GM18951 (cell line): ENCODE measurements around the gene ABCB6.

ENCODE experiments used
- POLR2A ChIP-seq: IDR thresholded peaks from 4 replicates; pipeline ENCODE4 v1.6.1; 2011; ENCODE audit warnings: mild to moderate bottlenecking; ENCODE audit not compliant: insufficient read length, insufficient read depth; ENCODE audit errors: extremely low read depth
- in situ Hi-C: fragments of 300-500 bp; cut with MboI; formaldehyde crosslinking; loops from one replicate; pipeline ENCODE4 v1.12.0; 2022; ENCODE audit warnings: low sequenced_read_pairs, mixed read lengths, inconsistent platforms; ENCODE audit not compliant: unreplicated experiment

ABCB6 gene

DNA sequence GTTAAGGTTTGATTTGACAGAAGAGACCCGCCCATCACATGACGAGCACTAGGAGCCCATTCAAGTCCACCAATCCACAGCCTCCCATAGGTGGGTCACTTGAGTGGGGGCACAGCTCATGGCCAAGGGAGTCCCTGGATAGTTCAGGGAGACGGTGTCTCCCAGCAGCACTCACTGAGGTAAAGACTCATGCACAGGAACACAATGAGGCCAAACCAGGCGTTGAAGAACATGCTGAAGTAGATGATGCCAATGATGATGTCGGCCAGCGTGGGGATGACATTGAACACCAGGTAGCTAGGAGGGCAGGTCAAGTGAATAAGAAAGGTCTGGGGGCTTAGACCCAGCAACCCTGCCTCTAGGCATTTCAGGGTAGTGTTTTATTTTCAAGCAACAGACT is 4.0 kb downstream of the ABCB6 start:
- in situ Hi-C loops = loop anchor here (5.0 kb wide), 1 partner anchor 52 kb away; the partner anchor contains the start of gene NHEJ1
- TF ChIP-seq POLR2A = no peak

DNA sequence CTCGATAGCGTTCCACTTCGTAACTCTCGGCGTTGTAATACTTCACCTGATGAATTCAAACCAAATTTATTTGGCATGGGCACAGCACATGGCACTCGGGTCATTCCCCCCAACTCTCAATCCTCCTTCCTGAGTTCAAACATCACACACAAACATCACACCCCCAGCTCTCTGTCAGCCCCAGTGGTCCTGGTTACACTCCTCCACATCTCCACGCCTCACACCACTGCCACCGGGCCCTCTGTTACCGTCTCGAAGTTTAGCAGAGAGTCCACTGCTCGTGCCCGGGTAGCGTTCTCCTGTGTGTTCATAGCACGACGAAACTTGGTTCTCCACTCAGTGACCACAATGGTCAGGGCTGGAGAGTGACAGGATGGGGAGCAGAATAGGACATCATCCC is 4.6 kb downstream of the ABCB6 start:
- in situ Hi-C loops = loop anchor here (5.0 kb wide), 1 partner anchor 52 kb away; the partner anchor contains the start of gene NHEJ1
- TF ChIP-seq POLR2A = no peak

DNA sequence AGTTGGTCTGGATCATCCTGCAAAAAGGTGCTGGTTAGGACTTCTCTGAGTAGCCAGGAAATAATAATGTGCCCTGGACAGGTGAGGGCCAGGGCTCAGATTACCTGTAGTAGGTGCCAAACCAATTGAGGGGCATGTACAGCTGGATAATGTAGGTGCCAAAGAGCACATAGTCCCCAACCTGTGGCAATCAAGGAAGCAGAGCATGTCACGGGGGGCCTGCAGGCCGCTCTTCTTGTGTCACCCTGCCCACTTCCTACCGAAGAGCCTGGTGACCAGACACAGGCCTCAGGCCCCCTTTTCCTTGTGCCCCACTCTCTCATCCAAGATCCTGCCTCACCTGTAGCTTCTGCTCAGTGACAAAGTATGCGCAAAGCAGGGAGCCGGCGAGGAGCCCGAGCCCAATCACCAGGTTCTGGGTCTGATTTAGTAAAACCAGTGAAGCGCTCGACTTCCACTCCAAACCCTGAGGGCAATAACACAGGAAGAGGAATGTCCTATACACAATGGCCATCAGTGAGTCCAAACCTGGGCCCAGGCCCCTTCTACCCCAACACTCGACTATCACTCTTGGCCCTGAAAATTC is 5.2 kb downstream of the ABCB6 start:
- in situ Hi-C loops = loop anchor here (5.0 kb wide), 1 partner anchor 51 kb away; the partner anchor contains the start of gene NHEJ1
- TF ChIP-seq POLR2A = no peak

DNA sequence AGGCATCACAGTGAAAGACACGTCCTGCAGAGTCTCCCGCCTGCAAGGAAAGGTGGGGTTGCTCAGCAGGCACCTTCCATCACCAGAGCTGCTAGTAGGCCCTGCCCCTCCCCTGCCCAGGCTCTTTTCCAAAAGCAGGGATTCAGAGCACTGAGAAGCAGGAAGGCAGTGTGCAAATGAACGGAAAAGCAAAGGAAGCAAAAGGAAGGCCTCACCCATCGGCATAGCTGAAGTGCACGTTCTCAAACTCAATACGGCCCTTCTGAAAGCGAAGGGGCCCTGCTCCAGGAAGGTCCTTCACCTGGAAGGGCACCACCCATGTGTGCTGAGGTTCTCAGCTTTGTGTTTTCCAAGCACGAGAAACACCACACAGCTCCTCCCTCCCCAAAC is 5.7 kb downstream of the ABCB6 start:
- in situ Hi-C loops = loop anchor here (5.0 kb wide), 1 partner anchor 51 kb away; the partner anchor contains the start of gene NHEJ1
- no peak for TF ChIP-seq POLR2A

DNA sequence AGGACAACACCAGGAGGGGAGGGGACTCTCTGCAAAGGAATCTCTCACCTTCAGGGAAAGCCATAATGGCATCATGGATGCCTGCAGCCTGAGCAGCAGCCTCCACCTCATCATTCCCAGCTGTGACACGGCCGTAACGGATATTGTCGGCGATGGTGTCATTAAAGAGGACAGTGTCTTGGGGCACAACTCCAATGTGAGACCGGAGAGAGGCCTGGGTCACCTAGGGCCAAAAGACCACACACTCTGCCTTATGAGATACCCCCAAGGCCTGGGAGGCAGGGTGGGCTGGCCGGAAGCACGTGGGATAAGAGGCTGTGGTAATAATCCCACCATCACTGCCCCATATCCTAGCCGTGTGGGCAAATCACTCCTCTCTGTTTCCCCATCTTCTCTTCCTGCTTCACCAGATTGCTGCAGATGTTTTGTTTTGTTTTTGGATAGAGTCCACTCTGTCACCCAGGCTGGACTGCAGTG is 7.8 kb downstream of the ABCB6 start:
- TF ChIP-seq POLR2A = no peak
- in situ Hi-C loops = loop anchor here (5.0 kb wide), 1 partner anchor 49 kb away; the partner anchor contains the start of gene NHEJ1

DNA sequence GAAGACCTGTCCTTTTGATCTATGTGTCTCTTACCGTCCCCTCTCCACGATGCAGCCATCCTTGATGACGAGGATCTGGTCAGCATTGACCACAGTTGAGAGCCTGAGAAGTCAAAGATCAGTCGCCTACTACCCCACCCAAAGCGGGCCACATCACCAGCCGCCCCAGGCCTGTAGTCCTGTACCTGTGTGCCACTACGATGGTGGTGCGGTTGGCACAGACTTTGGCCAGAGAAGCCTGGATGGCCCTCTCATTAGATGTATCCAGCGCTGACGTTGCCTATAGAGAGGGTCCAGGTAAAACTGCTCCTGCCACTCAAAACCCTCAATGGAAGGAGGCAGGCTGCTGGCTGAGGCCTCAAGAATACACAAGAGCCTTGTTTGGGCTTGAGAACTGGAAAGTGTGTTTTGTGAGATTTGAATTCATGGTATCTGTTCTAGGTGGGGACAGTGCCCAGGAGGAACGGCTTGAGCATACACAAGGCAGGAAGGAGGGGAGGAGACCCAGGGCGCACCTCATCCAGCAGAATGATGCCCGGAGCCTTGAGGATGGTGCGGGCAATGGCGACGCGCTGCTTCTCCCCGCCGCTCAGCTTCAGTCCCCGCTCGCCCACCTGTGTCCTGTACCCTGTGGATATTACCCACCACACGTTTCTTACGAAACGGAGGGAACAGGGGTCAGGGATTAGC is 8.4 kb downstream of the ABCB6 start:
- in situ Hi-C loops = loop anchor here (5.0 kb wide), 1 partner anchor 48 kb away; the partner anchor contains the start of gene NHEJ1
- no peak for TF ChIP-seq POLR2A

DNA sequence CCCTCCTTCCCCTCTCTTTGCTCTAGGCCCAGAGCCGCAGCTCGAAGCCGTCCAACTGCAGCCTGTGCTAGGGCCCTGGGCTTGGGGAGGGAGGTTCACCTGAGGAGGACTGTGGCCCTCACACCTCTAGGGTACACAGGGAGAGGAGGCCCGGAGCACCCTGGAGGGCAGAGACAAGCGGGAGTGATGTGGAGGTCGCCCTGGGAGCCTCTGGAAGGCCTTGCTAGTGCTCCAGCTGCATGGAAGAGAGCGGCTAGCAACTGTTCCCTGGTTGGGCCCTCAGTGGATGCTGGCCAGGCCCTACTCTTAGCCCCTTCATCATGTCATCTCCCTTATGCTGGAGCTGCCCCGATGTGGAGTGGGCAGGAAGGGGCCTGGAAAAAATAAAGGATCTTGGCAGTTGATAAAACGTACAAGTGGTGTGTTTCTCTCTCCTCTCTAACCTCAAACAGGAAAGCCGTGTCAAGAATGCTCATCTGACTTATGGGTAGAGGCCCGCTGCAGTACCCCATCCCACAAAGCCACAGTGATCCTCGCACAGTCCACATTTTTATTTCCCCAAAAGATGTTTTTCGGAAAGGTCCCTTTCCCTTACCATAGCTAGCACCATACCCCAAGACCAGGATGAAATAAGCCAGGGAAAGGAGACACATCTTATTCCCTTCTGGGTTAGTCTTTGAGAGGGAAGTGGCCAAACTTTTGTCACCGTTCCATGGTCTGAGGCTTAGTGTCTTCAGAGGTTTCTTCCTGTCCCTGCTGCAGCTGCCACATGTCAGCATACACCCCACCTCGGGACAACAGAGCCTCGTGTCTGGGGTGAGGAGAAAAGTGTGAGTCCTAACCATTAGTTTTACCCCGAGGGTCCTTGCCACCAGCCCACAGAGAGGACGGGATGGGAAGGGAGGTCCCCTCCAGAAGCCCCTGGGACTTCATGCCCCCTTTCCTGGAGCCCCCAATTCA is 9.2 kb downstream of the ABCB6 start:
- in situ Hi-C loops = loop anchor here (5.0 kb wide), 1 partner anchor 47 kb away; the partner anchor contains the start of gene NHEJ1
- no peak for TF ChIP-seq POLR2A

DNA sequence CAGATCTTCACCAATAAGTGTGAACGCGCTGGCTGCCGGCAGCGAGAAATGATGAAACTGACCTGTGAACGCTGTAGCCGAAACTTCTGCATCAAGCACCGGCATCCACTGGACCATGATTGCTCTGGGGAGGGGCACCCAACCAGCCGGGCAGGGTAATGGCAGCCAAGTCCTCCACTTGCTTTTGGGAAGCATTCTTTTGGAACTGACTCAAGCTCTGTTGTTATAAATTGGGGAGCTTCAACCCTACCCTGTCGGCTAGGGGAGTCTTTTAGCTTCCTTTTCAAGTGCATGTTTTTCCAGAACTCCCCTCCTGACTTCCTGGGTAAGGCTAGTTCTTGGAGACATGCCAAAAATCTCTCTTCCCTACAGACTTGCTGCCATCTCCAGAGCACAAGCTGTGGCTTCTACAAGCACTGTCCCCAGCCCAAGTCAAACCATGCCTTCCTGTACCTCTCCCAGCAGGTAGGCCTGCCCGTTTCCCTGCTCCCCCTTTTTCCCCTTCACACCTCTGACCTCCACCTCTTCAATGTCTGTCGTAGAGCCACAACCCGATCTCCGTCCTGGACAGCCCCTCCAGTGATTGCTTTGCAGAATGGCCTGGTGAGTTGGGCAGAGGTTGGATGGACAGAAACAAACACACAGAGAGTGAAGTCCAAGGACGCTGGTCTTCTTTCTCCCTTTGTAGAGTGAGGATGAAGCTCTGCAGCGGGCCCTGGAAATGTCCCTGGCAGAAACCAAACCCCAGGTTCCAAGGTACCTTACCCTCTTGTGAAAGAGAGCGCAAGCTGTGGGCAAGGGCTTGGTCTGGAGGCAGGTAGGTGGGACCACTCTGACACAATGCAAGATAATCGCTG is 10.6 kb downstream of the ABCB6 start:
- TF ChIP-seq POLR2A = no peak
- in situ Hi-C loops = no loop called here

DNA sequence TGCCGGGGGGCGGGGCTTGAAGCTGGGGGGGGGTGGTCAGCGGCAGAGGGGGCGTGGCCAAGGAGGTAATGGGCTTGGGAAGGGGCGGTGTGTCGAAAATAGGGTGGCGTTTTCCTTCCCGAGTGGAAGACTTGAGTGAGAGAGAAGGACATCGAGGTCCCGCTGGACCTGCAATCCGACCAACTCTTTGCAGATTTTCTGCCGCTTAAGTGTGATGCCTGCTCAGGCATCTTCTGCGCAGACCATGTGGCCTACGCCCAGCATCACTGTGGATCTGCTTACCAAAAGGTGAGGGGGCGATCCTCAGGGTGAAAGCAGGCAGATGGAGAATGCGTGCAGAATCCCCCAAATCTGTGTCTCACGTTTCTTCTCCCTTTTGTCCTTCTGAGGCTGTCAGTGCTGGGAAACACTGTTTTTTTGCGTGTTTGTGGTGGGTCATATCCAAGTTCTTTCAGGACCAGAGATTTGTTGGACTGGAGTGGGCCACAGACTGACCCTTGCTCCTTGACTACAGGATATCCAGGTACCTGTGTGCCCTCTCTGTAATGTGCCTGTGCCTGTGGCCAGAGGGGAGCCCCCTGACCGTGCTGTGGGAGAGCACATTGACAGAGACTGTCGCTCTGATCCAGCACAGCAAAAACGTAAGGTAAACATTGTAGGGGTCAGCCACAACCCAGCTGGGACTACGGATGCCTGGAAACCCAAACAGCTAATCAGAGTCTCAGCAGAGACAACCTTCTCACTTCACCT is 11.4 kb downstream of the ABCB6 start:
- in situ Hi-C loops = no loop called here
- TF ChIP-seq POLR2A = peak; percentile 16

DNA sequence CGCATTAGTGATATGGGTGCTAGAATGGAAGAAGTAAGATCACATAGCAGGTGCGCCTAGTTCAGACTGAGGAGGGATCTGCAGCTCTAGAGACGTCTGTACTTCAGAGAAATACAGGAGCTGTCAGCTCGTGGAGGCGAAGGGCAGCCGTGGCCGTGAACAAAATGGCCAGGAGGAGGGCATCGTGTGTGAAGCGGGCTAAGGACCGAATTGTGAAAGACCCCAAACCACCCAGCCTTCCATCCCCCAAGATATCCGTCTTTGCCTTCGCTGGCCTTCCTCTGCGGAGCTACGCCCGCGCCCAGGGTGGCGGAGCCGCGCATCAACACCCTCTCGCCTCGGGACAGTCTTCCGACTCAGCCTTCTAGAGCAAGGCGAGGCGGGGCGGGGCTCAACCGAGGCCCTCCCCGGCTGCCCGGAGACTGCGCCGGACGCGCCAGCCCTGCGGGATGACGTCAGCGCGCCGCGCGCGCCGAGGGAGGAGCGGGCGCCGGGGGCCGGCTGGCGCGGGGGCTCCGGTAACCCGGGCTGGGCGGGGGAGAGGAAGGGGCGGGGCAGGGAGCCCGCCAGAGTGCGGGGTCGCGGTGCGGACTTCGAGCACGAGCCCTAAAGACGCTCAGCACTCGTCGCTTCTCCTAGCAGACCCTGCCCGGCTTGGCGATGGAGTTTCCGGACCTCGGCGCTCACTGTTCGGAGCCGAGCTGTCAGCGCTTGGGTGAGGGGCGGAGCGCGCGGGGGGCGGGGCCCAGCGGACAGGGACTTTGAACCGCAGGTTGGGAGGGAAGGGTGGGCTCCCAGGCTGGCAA is 12.2 kb downstream of the ABCB6 start, which contains the start of gene ZFAND2B:
Gene ZFAND2B, plus strand, starts transcription at position 455 of the 806 bp plus-strand sequence. Its CDS starts 206 bp downstream, at position 661.
- in situ Hi-C loops = no loop called here
- peak; percentile 99 for TF ChIP-seq POLR2A

DNA sequence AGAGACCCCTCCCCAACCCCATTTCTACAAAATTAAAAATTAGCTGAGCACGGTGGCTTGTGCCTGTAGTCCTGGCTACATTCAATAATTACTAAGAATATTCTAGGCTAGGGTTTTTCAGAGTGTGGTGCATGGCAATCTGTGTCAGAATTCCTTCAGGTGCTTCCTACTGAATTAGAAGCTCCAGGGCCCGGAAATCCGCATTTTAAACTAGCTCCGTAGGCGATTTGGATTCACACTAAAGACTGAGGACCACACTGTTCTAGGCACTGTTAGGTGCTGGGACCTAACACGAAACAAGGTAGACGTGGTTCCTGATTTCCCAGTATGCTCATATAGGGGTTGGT is 12.8 kb downstream of the ABCB6 start:
- no peak for TF ChIP-seq POLR2A
- in situ Hi-C loops = no loop called here
